GM21423 (cell line): ENCODE data around the gene GINS1.

Source experiments
- ATAC-seq: cut with Tn5 transposase; IDR thresholded peaks from one replicate; pipeline ENCODE4 v1.9.1; 2021; ENCODE audit warnings: mild to moderate bottlenecking, moderate library complexity; ENCODE audit not compliant: unreplicated experiment

The GINS1 gene

GRCh38 chr20:25453035-25453810 lies 45.8 kb downstream of the GINS1 start:
- ATAC-seq: no peak

- ATAC-seq: no peak
Observed at GRCh38 chr20:25454153-25454900, 46.9 kb downstream of the GINS1 start.

GRCh38 chr20:25457886-25458680 lies 50.6 kb downstream of the GINS1 start:
- no peak for ATAC-seq

GRCh38 chr20:25459111-25459830 lies 51.8 kb downstream of the GINS1 start:
- ATAC-seq: no peak

GRCh38 chr20:25459916-25460535 lies 52.6 kb downstream of the GINS1 start:
- ATAC-seq: no peak

- no peak for ATAC-seq
Observed at GRCh38 chr20:25460566-25461280, 53.2 kb downstream of the GINS1 start.

- no peak for ATAC-seq
Observed at GRCh38 chr20:25461281-25461650, 53.8 kb downstream of the GINS1 start.

GRCh38 chr20:25461786-25462545 lies 54.5 kb downstream of the GINS1 start:
- no peak for ATAC-seq

GRCh38 chr20:25464501-25465242 lies 57.2 kb downstream of the GINS1 start:
- no peak for ATAC-seq

GRCh38 chr20:25465243-25466135 lies 58.0 kb downstream of the GINS1 start:
- no peak for ATAC-seq

GRCh38 chr20:25466846-25467245 lies 59.4 kb downstream of the GINS1 start:
- no peak for ATAC-seq

- ATAC-seq: no peak
Observed at GRCh38 chr20:25467441-25467840, 60.0 kb downstream of the GINS1 start.

- ATAC-seq: no peak
Observed at GRCh38 chr20:25468126-25469075, 60.9 kb downstream of the GINS1 start.

GRCh38 chr20:25469558-25469957 lies 62.1 kb downstream of the GINS1 start:
- no peak for ATAC-seq

- ATAC-seq: peak; percentile 90
Observed at GRCh38 chr20:25470045-25470444, 62.6 kb downstream of the GINS1 start.

- no peak for ATAC-seq
Observed at GRCh38 chr20:25471020-25471419, 63.5 kb downstream of the GINS1 start.
